IPS-15b (cell line): ENCODE results near the gene BSN.

Experiments used
- H3K27me3 ChIP-seq: one replicate; pipeline ENCODE4 v1.6.1; 2013; ENCODE audit warnings: low read length; ENCODE audit not compliant: control insufficient read depth, insufficient read depth
- H3K36me3 ChIP-seq: one replicate; pipeline ENCODE4 v1.6.1; 2013; ENCODE audit warnings: low read length; ENCODE audit not compliant: control insufficient read depth, insufficient read depth
- H3K4me1 ChIP-seq: one replicate; pipeline ENCODE4 v1.6.1; 2013; ENCODE audit warnings: mild to moderate bottlenecking, low read length; ENCODE audit not compliant: control insufficient read depth, insufficient read depth
- H3K4me3 ChIP-seq: one replicate; pipeline ENCODE4 v1.5.1; 2013; ENCODE audit warnings: low read depth, low read length
- H3K9ac ChIP-seq: one replicate; pipeline ENCODE4 v1.6.1; 2013; ENCODE audit warnings: low read depth, mild to moderate bottlenecking, low read length
- H3K9me3 ChIP-seq: one replicate; pipeline ENCODE4 v1.6.1; 2013; ENCODE audit warnings: mild to moderate bottlenecking, low read length; ENCODE audit not compliant: control insufficient read depth, insufficient read depth

Gene BSN

GRCh38 chr3:49553692-49554632 lies at the start of gene BSN:
TSS of gene BSN (plus strand) at chr3:49554477. CDS start at chr3:49554603, 126 bp downstream.
- peak within 1 kb of the TSS; percentile 93 for H3K4me3 ChIP-seq
- H3K9me3 ChIP-seq, result no peaks in the 10 kb centered on the region
- H3K9ac ChIP-seq, result peak within 1 kb of the TSS; percentile 32
- H3K36me3 ChIP-seq, result no peaks in the 10 kb centered on the region
- H3K4me1 ChIP-seq, result peaks cover 4% of the 10 kb centered on the region
- peaks cover 17% of the 10 kb centered on the region for H3K27me3 ChIP-seq

GRCh38 chr3:49506906-49507305 lies 47.4 kb upstream of the BSN start:
- no peak overlapping the region for H3K9ac ChIP-seq
- H3K27me3 ChIP-seq, result no peaks in the 10 kb centered on the region
- H3K4me3 ChIP-seq, result no peak overlapping the region
- H3K36me3 ChIP-seq, result peaks cover 15% of the 10 kb centered on the region
- H3K4me1 ChIP-seq, result no peaks in the 10 kb centered on the region
- no peaks in the 10 kb centered on the region for H3K9me3 ChIP-seq

- H3K4me1 ChIP-seq, result no peaks in the 10 kb centered on the region
- H3K9me3 ChIP-seq, result no peaks in the 10 kb centered on the region
- H3K36me3 ChIP-seq, result peaks cover 22% of the 10 kb centered on the region
- H3K9ac ChIP-seq, result no peak overlapping the region
- H3K27me3 ChIP-seq, result no peaks in the 10 kb centered on the region
- no peak overlapping the region for H3K4me3 ChIP-seq
Measured at GRCh38 chr3:49509028-49509561, 45.2 kb upstream of the BSN start.

GRCh38 chr3:49511639-49512038 lies 42.6 kb upstream of the BSN start:
- no peak overlapping the region for H3K9ac ChIP-seq
- no peaks in the 10 kb centered on the region for H3K27me3 ChIP-seq
- no peak overlapping the region for H3K4me3 ChIP-seq
- no peaks in the 10 kb centered on the region for H3K4me1 ChIP-seq
- peaks cover 22% of the 10 kb centered on the region for H3K36me3 ChIP-seq
- H3K9me3 ChIP-seq, result no peaks in the 10 kb centered on the region

GRCh38 chr3:49512781-49513355 lies 41.4 kb upstream of the BSN start:
- no peaks in the 10 kb centered on the region for H3K27me3 ChIP-seq
- no peak overlapping the region for H3K4me3 ChIP-seq
- H3K36me3 ChIP-seq, result peaks cover 22% of the 10 kb centered on the region
- no peak overlapping the region for H3K9ac ChIP-seq
- H3K9me3 ChIP-seq, result no peaks in the 10 kb centered on the region
- no peaks in the 10 kb centered on the region for H3K4me1 ChIP-seq

GRCh38 chr3:49513494-49514124 lies 40.7 kb upstream of the BSN start:
- H3K36me3 ChIP-seq, result peaks cover 22% of the 10 kb centered on the region
- H3K9ac ChIP-seq, result no peak overlapping the region
- no peaks in the 10 kb centered on the region for H3K27me3 ChIP-seq
- no peaks in the 10 kb centered on the region for H3K9me3 ChIP-seq
- H3K4me1 ChIP-seq, result no peaks in the 10 kb centered on the region
- no peak overlapping the region for H3K4me3 ChIP-seq

- H3K4me1 ChIP-seq, result no peaks in the 10 kb centered on the region
- no peak overlapping the region for H3K9ac ChIP-seq
- H3K27me3 ChIP-seq, result no peaks in the 10 kb centered on the region
- peaks cover 13% of the 10 kb centered on the region for H3K36me3 ChIP-seq
- no peak overlapping the region for H3K4me3 ChIP-seq
- H3K9me3 ChIP-seq, result no peaks in the 10 kb centered on the region
Measured at GRCh38 chr3:49518016-49518415, 36.3 kb upstream of the BSN start.

GRCh38 chr3:49518441-49518840 lies 35.8 kb upstream of the BSN start:
- Histone ChIP-seq H3K9me3 (no peaks in the 10 kb centered on the region), H3K27me3 (no peaks in the 10 kb centered on the region), H3K4me1 (no peaks in the 10 kb centered on the region), H3K9ac (peak overlapping the region; percentile 29), H3K4me3 (no peak overlapping the region), H3K36me3 (peaks cover 9% of the 10 kb centered on the region)

- Histone ChIP-seq H3K9ac (peak overlapping the region; percentile 29), H3K27me3 (no peaks in the 10 kb centered on the region), H3K9me3 (no peaks in the 10 kb centered on the region), H3K4me3 (no peak overlapping the region), H3K36me3 (peaks cover 11% of the 10 kb centered on the region), H3K4me1 (no peaks in the 10 kb centered on the region)
Measured at GRCh38 chr3:49519296-49519695, 35.0 kb upstream of the BSN start.

GRCh38 chr3:49519916-49520385 lies 34.3 kb upstream of the BSN start:
- Histone ChIP-seq H3K4me1 (no peaks in the 10 kb centered on the region), H3K9me3 (no peaks in the 10 kb centered on the region), H3K9ac (no peak overlapping the region), H3K27me3 (no peaks in the 10 kb centered on the region), H3K4me3 (no peak overlapping the region), H3K36me3 (peaks cover 11% of the 10 kb centered on the region)

- Histone ChIP-seq H3K27me3 (no peaks in the 10 kb centered on the region), H3K36me3 (peaks cover 13% of the 10 kb centered on the region), H3K4me3 (no peak overlapping the region), H3K4me1 (no peaks in the 10 kb centered on the region), H3K9ac (no peak overlapping the region), H3K9me3 (no peaks in the 10 kb centered on the region)
Measured at GRCh38 chr3:49523756-49524747, 30.2 kb upstream of the BSN start.
